Liver (tissue), 3 donors: Measurements from ENCODE around the gene CRNN.

Experiments
- FOXA1 ChIP-seq: IDR thresholded peaks from 2 replicates; pipeline ENCODE4 v1.6.1; 2016; ENCODE audit warnings: antibody characterized with exemption
- RAD21 ChIP-seq, 2 donors: IDR thresholded peaks; 2 replicates each; pipeline ENCODE4 v1.6.1; 2016; ENCODE audit warnings: antibody characterized with exemption in 2 of 2, mild to moderate bottlenecking in 2 of 2
- TAF1 ChIP-seq: conservative IDR thresholded peaks from 2 replicates; pipeline ENCODE4 v1.6.1; 2016; ENCODE audit warnings: antibody characterized with exemption, mild to moderate bottlenecking
- TF ChIP-seq, protein P1 (sequence below): IDR thresholded peaks from 2 replicates; pipeline ENCODE4 v1.6.1; 2016; ENCODE audit warnings: antibody characterized with exemption
- TF ChIP-seq, protein P2 (sequence below): fragments of 150-350 bp; IDR thresholded peaks from 2 replicates; pipeline ENCODE4 v1.5.1; 2017; ENCODE audit warnings: improper control_type of control experiment, low read depth, low read length; ENCODE audit not compliant: missing input control
- TF ChIP-seq, protein P3 (sequence below): IDR thresholded peaks from 2 replicates; pipeline ENCODE4 v1.6.1; 2016; ENCODE audit warnings: antibody characterized with exemption
- TF ChIP-seq, protein P4 (sequence below): IDR thresholded peaks from 2 replicates; pipeline ENCODE4 v1.6.1; 2016; ENCODE audit warnings: antibody characterized with exemption
- TF ChIP-seq, protein P5 (sequence below): IDR thresholded peaks from 2 replicates; pipeline ENCODE4 v1.6.1; 2016; ENCODE audit warnings: antibody characterized with exemption, mild to moderate bottlenecking
- donor health status: healthy.
- donor health status: healthy.

DNA sequence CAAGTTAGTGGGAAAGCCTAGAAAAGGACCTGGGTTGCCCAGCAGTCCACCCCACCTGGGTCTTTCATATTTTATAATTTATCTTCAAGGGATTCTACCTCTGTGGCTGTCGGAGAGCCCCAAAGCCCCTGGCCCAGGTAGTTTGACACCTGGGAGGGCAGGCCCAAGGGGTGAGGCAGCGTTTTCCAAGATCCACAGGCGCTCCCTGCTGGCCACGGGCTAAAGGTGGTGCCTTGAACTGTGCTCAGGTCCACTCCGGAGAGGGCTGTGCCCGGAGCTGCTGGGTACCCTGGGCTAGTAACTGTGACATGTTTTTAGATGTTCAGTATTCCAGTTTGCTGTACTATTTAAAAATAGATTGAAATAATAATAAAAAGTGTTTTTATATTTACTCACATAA, 37.2 kb upstream of the CRNN start:
- TF ChIP-seq, protein P1, sequence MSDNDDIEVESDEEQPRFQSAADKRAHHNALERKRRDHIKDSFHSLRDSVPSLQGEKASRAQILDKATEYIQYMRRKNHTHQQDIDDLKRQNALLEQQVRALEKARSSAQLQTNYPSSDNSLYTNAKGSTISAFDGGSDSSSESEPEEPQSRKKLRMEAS: no peak
- TF ChIP-seq, protein P2, sequence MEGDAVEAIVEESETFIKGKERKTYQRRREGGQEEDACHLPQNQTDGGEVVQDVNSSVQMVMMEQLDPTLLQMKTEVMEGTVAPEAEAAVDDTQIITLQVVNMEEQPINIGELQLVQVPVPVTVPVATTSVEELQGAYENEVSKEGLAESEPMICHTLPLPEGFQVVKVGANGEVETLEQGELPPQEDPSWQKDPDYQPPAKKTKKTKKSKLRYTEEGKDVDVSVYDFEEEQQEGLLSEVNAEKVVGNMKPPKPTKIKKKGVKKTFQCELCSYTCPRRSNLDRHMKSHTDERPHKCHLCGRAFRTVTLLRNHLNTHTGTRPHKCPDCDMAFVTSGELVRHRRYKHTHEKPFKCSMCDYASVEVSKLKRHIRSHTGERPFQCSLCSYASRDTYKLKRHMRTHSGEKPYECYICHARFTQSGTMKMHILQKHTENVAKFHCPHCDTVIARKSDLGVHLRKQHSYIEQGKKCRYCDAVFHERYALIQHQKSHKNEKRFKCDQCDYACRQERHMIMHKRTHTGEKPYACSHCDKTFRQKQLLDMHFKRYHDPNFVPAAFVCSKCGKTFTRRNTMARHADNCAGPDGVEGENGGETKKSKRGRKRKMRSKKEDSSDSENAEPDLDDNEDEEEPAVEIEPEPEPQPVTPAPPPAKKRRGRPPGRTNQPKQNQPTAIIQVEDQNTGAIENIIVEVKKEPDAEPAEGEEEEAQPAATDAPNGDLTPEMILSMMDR: no peak
- TF ChIP-seq RAD21 (IDR thresholded peaks at IDR 0.05) (no peak), TAF1 (no peak), FOXA1 (no peak)
- TF ChIP-seq, protein P3, sequence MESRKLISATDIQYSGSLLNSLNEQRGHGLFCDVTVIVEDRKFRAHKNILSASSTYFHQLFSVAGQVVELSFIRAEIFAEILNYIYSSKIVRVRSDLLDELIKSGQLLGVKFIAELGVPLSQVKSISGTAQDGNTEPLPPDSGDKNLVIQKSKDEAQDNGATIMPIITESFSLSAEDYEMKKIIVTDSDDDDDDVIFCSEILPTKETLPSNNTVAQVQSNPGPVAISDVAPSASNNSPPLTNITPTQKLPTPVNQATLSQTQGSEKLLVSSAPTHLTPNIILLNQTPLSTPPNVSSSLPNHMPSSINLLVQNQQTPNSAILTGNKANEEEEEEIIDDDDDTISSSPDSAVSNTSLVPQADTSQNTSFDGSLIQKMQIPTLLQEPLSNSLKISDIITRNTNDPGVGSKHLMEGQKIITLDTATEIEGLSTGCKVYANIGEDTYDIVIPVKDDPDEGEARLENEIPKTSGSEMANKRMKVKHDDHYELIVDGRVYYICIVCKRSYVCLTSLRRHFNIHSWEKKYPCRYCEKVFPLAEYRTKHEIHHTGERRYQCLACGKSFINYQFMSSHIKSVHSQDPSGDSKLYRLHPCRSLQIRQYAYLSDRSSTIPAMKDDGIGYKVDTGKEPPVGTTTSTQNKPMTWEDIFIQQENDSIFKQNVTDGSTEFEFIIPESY: no peak
- TF ChIP-seq, protein P4, sequence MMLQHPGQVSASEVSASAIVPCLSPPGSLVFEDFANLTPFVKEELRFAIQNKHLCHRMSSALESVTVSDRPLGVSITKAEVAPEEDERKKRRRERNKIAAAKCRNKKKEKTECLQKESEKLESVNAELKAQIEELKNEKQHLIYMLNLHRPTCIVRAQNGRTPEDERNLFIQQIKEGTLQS: no peak
- TF ChIP-seq, protein P5, sequence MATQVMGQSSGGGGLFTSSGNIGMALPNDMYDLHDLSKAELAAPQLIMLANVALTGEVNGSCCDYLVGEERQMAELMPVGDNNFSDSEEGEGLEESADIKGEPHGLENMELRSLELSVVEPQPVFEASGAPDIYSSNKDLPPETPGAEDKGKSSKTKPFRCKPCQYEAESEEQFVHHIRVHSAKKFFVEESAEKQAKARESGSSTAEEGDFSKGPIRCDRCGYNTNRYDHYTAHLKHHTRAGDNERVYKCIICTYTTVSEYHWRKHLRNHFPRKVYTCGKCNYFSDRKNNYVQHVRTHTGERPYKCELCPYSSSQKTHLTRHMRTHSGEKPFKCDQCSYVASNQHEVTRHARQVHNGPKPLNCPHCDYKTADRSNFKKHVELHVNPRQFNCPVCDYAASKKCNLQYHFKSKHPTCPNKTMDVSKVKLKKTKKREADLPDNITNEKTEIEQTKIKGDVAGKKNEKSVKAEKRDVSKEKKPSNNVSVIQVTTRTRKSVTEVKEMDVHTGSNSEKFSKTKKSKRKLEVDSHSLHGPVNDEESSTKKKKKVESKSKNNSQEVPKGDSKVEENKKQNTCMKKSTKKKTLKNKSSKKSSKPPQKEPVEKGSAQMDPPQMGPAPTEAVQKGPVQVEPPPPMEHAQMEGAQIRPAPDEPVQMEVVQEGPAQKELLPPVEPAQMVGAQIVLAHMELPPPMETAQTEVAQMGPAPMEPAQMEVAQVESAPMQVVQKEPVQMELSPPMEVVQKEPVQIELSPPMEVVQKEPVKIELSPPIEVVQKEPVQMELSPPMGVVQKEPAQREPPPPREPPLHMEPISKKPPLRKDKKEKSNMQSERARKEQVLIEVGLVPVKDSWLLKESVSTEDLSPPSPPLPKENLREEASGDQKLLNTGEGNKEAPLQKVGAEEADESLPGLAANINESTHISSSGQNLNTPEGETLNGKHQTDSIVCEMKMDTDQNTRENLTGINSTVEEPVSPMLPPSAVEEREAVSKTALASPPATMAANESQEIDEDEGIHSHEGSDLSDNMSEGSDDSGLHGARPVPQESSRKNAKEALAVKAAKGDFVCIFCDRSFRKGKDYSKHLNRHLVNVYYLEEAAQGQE: no peak
